K562 (cell line): ENCODE data around the gene C1orf167. TPM values are rescaled to one million over a fixed set of nuclear protein-coding genes. Genes with fewer than 3 reads are reported as not detected.
A peak's percentile ranks its signal among the peaks of the same experiment; 100 is the strongest.

Source experiments
- CCAR2 ChIP-seq: fragments of 200-400 bp; formaldehyde crosslinking; IDR thresholded peaks from 2 replicates; pipeline ENCODE4 v1.6.1; 2017; ENCODE audit warnings: mild to moderate bottlenecking, low read depth, low read length
- CEBPZ ChIP-seq: fragments of 150-350 bp; IDR thresholded peaks from 2 replicates; pipeline ENCODE4 v1.6.1; 2014; ENCODE audit warnings: low read depth, mild to moderate bottlenecking, low read length, borderline replicate concordance
- DLX4 ChIP-seq: fragments of 250-450 bp; sonication (Bioruptor Pico); IDR thresholded peaks from 2 replicates; pipeline ENCODE4 v1.6.1; 2021; ENCODE audit warnings: mild to moderate bottlenecking
- DMBX1 ChIP-seq: fragments of 250-450 bp; sonication (Bioruptor Pico); IDR thresholded peaks from 2 replicates; pipeline ENCODE4 v1.8.0; 2022; ENCODE audit warnings: inconsistent platforms, mild to moderate bottlenecking, moderate library complexity, borderline replicate concordance
- EP300 ChIP-seq: IDR thresholded peaks from 2 replicates; pipeline ENCODE4 v1.6.1; 2012; ENCODE audit warnings: low read length, improper control_type of control experiment
- HMGXB4 ChIP-seq: sonication (generic); formaldehyde crosslinking; IDR thresholded peaks from 2 replicates; pipeline ENCODE4 v1.8.1; 2023; ENCODE audit warnings: mild to moderate bottlenecking, missing genetic modification reagents
- HNRNPK ChIP-seq: fragments of 200-400 bp; formaldehyde crosslinking; IDR thresholded peaks from one replicate; pipeline ENCODE4 v1.6.1; 2018; ENCODE audit warnings: mild to moderate bottlenecking, low read depth, low read length; ENCODE audit not compliant: poor library complexity, severe bottlenecking
- LCOR ChIP-seq: sonication (generic); formaldehyde crosslinking; IDR thresholded peaks from 2 replicates; pipeline ENCODE4 v1.8.0; 2022; ENCODE audit warnings: mild to moderate bottlenecking, missing genetic modification reagents
- NFE2 ChIP-seq: IDR thresholded peaks from 2 replicates; pipeline ENCODE4 v1.6.1; 2014; ENCODE audit warnings: antibody characterized with exemption, low read depth
- PHTF2 ChIP-seq: fragments of 250-450 bp; sonication (Bioruptor Pico); IDR thresholded peaks from 2 replicates; pipeline ENCODE4 v1.5.0; 2021; ENCODE audit warnings: mild to moderate bottlenecking
- PML ChIP-seq: IDR thresholded peaks from 2 replicates; pipeline ENCODE4 v1.6.1; 2012; ENCODE audit warnings: low read length, inconsistent platforms
- RNF219 ChIP-seq: fragments of 250-450 bp; sonication (Bioruptor Pico); IDR thresholded peaks from 2 replicates; pipeline ENCODE4 v1.5.0; 2022; ENCODE audit warnings: mild to moderate bottlenecking
- SMARCE1 ChIP-seq: fragments of 450-650 bp; IDR thresholded peaks from 2 replicates; pipeline ENCODE4 v1.7.1; 2016; ENCODE audit warnings: mild to moderate bottlenecking
- SNIP1 ChIP-seq: fragments of 450-650 bp; IDR thresholded peaks from 2 replicates; pipeline ENCODE4 v1.7.1; 2017; ENCODE audit warnings: low read depth, mild to moderate bottlenecking
- TCF15 ChIP-seq: fragments of 250-450 bp; sonication (Bioruptor Pico); IDR thresholded peaks from 2 replicates; pipeline ENCODE4 v1.8.0; 2022; ENCODE audit warnings: moderate library complexity, mild to moderate bottlenecking, inconsistent platforms
- TRIM28 ChIP-seq: fragments of 450-650 bp; IDR thresholded peaks from 2 replicates; pipeline ENCODE4 v1.6.1; 2017
- WHSC1 ChIP-seq: IDR thresholded peaks from one replicate; pipeline ENCODE4 v1.6.1; 2012; ENCODE audit warnings: low read length, control low read depth, inconsistent platforms
- ZNF146 ChIP-seq: IDR thresholded peaks from one replicate; pipeline ENCODE4 v1.6.1; 2018; ENCODE audit warnings: missing compliant biosample characterization; ENCODE audit not compliant: unreplicated experiment
- ZNF41 ChIP-seq: fragments of 250-450 bp; sonication (Bioruptor Pico); conservative IDR thresholded peaks from 2 replicates; pipeline ENCODE4 v1.4.0; 2020; ENCODE audit warnings: mild to moderate bottlenecking
- ZNF655 ChIP-seq: fragments of 250-450 bp; sonication (Bioruptor Pico); IDR thresholded peaks from 2 replicates; pipeline ENCODE4 v1.5.0; 2021
- polyA plus RNA-seq, 8 experiments: library from polyadenylated mRNA; depleted of rRNA in 4 of 8; stranded (reverse) in 5 of 8; unstranded in 3 of 8; fragments of >200 nt; fragmentation: Nextera tagmentation in 2 of 8; fragmentation: Illumina TruSeq in 1 of 8; extraction: Ambion mirVana in 2 of 8; extraction: Trizol in 1 of 8; gene quantifications; 2 replicates each; pipeline versions ENCODE4 v1.2.1 to v1.2.3, GENCODE V29; 2011 to 2014; ENCODE audit warnings: inconsistent platforms in 1 of 8, missing spikeins in 1 of 8
- total RNA-seq, 7 experiments: library from RNA; depleted of rRNA in 6 of 7; stranded (reverse); fragments of >200 nt in 6 of 7; fragmentation: Illumina TruSeq in 2 of 7; extraction: Trizol in 2 of 7; gene quantifications; 2 replicates each; pipeline versions ENCODE4 v1.2.1 to v1.2.3, GENCODE V29; 2011 to 2021; ENCODE audit warnings: low replicate concordance in 1 of 7

C1orf167 gene
- total and polyA plus RNA-seq, 9 of the 15 experiments (the other 6 are each of a cell fraction or from before 2014, with no cell fraction given), result 0.22 to 0.86 (median 0.31) TPM; not detected in 2

- TF ChIP-seq CEBPZ, result no peak
- no peak for TF ChIP-seq SNIP1
- no peak for TF ChIP-seq LCOR (CRISPR knock-in tag)
- TF ChIP-seq ZNF655, result no peak
- no peak for TF ChIP-seq ZNF146 (CRISPR knock-in tag)
- TF ChIP-seq PML, result peak; percentile 76
- peak; percentile 88 for TF ChIP-seq WHSC1
- peak; percentile 99 for TF ChIP-seq EP300
- TF ChIP-seq CCAR2, result no peak
- no peak for TF ChIP-seq DLX4 (CRISPR knock-in tag)
- TF ChIP-seq DMBX1, result peak; percentile 96
- TF ChIP-seq NFE2, result peak; percentile 87
- no peak for TF ChIP-seq PHTF2 (CRISPR knock-in tag)
- TF ChIP-seq SMARCE1, result peak; percentile 93
- 0 out of 2 replicates have a peak, but pooled peaks have one; percentile 55 for TF ChIP-seq RNF219 (CRISPR knock-in tag)
- no peak; the same call in 1 of the 2 replicates for TF ChIP-seq ZNF41
- no peak for TF ChIP-seq HNRNPK
- TF ChIP-seq TCF15 (CRISPR knock-in tag), result no peak
- TF ChIP-seq TRIM28, result peak; percentile 63
- no peak for TF ChIP-seq HMGXB4 (CRISPR knock-in tag)
Measured at GRCh38 chr1:11797525-11798216, 35.7 kb downstream of the C1orf167 start (continued).
